ENCODE data around the gene LTBP2.

The LTBP2 gene
- total RNA-seq: 1.3 to 2.5 reads per million in 2 donors

DNA sequence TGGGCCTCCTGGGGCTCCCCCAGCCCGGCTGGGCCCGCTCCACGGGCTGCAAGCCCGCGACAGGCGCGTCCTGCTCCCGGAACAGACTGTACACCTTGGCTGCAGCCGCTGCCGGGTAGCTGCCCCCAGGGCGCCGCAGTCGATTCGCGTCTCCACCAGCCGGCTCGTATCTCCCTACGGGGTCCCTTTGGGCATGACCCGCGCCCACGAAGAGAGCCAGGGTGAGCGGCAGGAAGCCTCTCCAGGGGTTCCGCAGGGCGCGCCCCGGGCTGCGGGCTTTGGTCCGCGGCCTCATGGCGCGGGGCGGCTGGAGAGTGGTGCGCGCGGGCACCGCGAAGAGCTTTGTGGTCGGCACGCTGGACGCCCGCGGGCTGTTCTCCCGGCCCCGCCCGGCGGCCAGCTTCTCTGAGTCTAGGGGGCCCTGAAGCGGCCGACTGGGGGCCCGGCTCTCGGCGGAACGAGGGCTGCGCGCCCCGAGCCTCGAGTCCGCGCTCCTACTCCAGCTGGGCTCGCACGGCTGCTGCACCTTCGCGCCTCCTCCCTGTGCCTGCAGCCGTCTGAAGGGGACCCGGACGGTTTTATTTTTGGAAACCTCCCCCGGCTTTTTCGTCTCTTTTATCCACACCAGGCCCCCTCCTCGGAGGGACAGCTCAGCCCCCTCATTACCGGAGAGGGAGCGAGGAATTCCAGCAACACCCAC lies at the start of gene LTBP2:
LTBP2 (minus strand) TSS at position 588 of the 700 bp plus-strand sequence; CDS start at position 295, 293 bp downstream.
- no peak for DNase-seq

DNA sequence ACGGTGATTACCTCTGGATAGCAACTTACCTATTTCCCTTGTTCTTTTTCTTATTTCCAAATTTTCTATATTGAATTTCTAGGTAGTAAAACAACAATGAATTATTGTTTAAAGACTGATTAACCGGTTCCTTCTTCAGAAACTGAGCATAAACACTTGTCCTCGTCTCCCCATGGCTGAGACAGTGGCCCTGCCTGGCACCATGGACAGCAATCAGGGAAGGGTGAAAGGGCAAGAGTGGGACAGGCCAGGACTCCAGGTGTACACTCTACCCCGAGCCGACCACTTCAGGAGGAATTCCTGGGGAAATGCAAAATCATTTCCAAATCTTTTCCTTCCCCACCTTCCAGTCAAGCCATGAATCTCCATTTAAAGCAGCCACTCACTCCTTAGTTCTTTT lies 48.8 kb upstream of the LTBP2 start:
- DNase-seq: no peak

DNA sequence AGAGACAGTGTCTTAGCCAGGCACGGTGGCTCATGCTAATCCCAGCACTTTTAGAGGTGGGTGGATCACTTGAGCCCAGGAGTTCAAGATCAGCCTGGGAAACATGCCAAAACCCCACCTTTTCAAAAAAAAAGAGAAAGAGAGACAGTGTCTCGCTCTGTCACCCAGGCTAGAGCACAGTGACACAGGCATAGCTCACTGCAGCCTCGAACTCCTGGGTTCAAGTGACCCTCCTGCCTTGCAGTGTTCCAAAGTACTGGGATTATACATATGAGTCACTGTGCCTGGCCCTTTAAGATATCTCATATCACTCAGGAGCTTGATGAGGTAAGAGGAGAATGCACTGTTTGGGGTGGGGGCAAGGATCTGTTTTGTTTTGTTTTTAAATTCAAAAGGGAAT lies 48.1 kb upstream of the LTBP2 start:
- DNase-seq: no peak

DNA sequence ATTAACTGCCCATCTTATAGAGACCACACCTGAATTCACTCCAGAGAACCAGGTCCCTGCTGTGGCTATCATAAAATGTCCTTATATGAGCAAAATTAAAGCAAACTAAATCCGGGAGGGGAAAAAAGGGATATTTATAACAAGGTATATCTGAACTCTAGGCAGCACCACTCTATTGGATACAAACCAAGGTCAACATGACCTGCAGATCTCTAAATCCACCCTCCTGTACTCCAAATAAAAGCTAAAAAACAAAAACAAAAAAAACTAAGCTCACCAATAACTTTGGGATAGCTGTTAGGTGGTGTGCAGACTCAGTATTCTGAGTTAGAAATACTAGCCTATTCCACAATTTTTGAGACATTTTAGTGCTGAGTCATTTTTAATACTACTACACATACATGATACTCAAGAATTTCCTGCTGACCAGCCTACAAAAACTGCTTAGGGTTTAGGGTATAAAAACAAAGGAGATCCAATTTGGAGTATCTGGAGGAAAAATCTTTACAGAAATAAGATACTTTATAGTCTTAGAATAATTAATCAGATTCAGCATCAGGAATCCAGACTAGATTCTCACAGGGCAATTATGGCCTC lies 46.6 kb upstream of the LTBP2 start:
- no peak for DNase-seq

DNA sequence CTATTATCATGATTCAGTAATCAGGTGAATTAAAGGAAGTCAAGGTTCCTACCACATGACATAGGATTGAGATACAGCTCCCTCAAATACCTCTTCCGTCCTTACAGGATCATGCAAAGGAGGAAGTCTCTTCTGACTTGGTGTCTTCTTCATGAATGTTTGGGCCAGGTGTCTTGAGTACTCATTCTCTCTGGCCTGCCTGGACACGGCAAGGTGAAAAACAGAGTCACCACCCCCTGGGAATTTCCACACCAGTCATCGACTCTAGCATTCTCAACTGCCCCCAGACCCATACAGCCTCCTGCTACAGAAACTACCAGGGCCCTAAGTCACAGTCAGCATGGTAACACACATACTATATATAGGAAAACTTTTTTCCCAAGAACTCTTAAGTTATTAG lies 44.9 kb upstream of the LTBP2 start:
- DNase-seq: no peak

DNA sequence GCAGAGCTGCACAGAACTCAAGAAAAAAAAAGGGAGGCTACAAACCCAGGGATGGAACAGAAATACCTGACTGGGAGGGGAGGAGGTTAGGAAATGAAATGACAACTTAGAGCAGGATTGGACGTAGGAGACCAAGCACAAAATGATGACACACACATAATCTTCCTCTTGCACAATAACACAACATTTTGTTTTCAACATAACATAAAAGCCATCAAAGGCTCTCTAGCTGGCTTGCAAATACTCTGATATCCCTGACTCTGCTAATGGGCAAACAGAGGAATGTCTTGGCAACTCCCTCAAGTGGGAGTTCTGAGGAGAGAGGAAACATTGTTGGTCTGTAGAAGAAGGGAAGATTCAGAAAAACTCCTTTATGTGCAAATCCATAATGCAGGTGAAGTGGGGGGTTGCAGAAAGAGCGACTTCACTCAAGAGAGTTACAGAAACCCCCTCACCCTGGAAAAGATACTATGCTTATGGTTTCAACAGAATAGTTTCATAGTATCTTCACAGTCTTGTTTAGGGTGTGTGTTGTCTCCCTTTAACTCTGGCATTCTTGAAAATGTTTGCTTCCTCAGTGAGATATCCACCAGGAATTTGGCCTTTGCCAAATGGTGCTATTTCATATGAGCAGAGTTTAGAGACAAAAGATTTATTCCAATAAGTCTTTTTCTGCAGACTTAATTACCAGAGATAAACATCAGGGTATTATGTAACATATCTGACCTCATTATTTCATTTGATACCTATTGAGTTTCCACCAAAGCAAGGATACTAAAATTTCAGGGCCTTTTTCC lies 43.8 kb upstream of the LTBP2 start:
- no peak for DNase-seq

DNA sequence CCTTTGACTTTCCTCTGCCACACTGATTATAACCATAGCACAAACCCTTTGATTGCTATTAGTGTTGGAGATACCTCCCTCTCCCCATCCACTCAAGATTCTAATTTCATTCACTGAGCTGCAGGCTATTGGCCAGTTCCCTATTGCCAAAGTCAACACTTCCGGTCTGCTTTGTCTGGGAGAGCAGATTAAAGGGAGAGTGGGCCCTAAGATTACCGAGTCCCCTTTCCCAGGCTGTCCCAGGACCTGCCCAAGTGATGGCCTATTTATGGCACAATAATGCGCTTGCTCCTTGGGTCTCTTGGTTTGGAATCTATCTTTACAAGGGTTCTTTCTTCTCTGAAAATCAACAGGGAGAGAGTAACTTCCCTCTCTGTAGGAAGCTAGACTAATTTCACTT lies 42.9 kb upstream of the LTBP2 start:
- DNase-seq: no peak

DNA sequence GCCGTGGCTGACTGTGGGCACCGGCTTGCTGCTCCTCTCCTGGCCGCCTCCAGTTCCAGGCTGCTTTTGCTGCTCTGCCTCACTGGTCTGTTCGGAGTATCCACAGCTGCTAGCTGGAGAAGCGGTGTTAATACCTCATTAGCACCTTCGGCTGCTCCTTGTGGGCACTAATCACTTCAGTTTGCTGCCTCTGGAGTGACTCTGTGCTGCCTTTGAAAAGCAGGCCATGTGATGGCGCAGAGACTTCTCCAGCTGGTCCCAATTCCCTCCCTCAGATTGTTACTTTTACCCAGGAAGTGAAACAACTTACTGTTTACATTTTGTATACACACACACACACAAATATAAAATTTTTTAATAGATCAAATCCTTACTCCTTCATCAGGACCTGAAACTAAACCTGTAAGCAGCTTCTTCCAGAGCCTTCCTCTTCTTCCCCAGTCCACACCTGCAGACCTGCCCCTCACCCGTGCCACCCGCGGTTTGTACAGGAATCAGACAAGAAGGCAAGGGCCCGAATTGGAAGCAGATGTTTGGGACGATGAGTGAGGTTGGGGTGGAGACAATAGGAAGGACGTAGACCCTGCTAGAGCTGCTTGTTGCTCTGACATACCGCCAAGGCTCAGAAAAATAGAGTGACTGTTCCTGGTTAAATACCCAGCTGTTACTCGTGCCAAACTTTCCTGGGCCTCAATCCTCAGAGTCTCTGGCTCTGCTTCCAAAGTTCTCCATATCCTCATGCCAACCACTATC lies 41.5 kb upstream of the LTBP2 start:
- no peak for DNase-seq

DNA sequence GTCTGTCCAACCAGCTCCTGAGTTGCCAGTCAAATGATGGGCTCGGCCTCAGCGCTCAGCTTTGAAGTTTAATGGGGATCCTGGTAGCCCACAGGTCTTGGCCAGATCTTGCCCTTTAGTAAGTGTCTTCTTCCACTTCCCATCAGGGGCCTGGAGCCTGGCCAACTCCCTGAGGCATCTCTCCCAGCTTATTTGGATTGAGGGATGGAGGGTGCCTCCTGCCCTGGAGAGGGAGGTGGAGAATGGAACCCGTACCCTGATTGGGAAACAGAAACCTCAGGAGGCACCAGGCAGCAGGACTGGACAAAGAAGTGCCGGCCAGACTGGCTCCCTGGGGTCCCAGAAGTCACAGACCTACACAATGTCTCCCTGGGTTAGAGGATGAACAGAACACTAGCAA lies 40.5 kb upstream of the LTBP2 start:
- no peak for DNase-seq

DNA sequence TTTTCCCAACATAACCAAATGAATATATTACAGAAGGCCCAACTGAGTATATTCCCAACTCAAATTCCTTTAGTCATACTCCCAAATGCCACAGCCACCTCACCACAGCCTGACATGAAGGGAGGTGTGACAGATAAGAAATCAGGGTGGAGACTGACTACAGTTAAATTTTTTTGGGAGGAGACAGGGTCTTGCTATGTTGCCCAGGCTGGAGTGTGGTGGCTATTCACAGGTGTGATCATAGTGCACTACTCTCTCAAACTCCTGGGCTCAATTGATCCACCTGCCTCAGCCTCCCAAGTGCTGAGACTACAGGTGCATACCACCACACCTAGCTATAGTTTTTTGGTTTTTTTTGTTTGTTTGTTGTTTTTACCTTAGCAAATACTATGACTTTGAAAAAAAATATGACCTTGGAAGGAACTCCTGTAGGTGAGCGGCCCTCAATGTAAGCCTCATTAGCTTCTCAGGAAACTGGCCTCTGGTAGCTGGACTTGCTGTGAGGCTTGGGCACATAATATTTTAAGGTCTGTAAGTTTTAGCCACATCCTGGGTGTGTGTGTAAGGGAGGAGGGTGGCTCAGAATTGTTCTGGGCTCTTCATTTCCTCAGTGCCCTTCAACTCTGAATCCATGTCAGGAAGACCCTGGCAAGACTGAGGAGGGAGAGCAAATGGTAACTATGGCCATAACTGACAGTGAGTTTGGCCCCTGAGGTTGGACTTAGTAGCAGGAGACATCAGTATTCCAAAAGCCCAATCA lies 39.1 kb upstream of the LTBP2 start:
- DNase-seq: no peak

DNA sequence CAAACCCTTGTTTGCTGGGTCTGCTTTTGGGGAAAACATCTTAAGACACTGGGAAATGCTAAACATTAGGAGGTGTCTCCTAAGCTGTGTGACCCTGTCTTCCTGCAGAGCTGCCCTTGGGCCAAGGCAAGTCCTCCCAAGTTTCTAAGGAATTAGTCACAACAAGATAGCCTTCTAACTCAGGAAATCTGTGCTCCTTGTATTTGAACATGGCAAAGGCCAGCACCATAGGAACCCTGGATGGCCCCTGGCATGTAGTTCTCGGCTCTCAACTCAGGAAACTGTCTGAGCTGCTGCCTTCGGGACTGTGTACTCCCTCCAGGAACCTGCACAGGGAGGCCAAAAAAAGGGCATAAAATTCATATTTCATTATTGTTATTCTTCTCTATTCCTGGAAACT lies 37.6 kb upstream of the LTBP2 start:
- DNase-seq: no peak

DNA sequence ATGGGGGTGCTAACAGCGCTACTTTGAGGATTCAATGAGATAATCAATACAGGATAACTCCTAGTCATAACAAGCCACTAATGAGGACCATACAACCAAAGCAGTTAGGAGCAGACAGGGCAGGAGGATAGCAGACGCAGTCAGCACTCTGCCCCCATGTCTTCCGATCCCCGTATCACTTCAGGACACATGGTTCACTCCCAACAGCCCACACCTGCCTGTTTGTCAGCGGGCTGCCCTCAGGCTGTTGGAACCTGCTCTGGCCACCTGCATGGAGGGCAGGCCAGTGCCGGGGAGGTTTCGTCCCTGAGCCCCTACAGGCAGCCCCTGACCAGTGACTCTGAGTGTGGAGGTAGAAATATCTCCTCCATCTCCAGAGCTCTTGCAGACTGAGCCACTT lies 37.1 kb upstream of the LTBP2 start:
- DNase-seq: no peak

DNA sequence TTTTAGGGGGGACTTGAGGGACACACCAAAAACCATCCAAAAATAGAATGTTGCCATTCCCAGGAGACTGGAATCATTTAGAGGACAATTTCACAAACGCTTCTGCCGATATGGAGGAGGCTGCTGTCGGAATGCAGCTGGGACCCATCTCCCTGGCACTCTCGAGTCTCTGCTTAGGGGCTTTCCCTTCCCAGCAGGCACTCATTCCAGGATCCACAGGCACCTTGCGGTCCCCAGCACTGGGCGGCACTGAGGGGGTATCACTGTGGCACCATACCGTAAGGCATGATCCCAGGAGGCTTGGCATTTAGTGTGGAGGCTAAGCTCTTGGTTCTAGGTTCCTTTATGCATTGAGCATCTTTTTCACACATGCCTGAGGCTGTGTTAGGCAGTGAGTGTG lies 36.6 kb upstream of the LTBP2 start:
- DNase-seq: no peak

DNA sequence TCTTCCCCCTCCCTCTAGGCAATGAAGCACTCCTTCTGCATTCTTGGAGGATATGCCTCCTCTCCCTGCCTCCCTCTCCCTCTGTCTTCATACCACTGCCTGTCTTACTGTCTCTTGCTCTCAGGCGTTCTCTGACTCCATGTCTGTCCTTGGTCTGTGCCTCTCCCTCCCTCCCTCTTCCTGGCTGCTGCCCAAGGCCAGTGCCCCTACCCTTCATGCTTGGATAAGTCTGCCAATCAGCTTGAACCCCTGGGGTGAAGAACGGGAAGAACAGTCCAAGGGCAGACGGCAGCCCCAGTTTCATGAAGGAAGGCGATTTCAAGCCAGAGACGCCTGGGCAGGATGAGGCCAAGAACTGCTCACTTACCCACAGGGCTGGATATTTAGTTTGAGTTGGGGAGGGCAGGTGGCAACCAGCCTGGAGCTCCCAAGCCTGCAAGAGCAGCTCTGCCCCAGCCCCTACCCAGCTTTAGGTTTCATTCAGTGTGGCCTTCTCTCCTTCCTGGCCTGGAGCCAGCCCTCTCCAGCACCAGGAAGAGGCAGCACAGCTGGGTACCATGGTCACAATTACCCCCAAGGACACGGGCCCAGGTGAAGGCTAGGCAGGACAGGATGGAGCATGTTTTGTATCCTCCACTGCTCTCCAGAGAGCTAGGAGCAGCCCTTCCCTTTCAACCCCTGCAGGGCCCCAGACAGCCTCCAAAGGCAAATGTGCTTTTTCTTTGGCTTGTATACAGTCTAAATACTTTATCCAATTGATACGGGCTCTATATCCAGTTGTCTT lies 35.8 kb upstream of the LTBP2 start:
- no peak for DNase-seq

DNA sequence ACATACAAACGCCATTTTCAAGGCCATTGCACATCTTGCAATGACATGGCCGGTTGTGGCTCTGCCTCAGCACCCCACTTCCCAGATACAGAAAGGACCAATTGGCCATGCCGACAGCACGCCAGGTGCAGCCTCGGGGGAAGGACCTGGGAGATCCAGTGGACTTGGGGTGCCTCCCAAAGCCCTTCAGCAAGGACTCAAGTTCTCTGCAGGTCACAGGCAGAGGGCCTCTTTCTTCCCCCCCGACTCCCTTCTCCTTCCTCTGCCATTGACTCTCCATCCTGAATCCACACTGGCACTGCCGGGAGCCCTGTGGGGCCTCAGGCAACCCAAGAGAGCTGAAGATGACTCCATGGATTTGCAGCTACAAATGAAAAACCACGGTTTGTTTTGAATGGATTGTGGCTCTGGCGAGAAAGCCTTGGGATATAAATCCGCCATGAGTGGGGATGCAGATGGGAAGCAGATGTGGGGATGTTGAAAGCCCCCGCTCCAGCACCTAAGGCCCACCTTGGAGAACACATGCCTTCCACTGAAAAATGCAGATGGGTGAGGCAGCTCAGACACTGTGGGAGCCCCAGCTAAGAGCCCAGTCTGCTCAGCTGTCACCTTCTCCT lies 35.1 kb upstream of the LTBP2 start:
- no peak for DNase-seq

DNA sequence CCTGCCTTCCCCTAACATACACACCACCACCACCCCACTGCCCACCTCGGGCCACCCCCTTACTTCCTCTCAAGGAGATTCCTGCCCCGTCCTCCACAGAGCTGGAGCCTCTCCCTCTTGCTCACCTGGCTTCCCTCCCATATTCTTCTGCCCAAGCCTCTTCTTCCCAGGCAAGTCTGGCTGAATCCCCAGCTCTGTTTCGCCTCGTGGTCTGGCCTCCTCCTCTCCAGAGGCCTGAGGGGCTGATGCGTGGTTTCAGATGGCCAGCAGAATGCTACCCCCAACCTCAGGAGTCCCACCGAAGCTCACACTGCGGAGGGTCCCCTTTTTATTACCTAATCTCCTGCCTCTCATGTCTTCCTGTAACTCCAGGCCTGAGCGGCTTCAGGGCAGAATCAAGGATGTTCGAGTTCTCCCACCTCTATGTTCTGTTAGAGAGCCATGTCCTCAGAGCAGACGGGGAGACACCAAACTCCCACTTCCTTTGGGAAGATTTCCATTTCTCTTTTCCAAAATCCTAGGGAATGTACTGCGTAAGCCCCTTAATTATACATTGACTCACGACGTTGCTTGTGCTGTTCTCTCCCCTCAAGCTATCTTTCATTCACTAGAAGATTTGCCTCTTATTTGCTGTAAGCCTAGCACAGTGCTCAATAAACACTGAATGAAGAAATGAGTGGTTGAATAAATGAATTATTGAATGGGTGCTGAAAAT lies 33.9 kb upstream of the LTBP2 start:
- DNase-seq: no peak

DNA sequence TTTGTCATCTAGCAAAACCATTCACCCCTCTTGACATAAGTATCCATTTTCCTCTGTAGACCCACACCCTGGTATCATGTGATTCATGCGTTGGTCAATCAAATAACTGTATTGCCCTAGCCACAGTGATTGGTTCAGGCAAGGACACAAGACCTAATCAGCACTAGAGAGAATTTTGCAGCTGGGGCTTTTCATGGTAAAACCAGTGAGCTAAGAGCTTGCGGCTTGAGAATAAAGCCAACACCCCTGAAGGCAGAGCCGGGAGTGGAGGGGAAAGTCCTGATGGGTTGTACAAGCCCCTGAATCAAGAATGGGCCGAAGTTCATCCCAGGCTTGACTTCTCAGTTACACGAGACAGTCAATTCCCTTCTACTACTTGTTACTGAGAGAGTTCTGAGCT lies 33.2 kb upstream of the LTBP2 start:
- DNase-seq: no peak

DNA sequence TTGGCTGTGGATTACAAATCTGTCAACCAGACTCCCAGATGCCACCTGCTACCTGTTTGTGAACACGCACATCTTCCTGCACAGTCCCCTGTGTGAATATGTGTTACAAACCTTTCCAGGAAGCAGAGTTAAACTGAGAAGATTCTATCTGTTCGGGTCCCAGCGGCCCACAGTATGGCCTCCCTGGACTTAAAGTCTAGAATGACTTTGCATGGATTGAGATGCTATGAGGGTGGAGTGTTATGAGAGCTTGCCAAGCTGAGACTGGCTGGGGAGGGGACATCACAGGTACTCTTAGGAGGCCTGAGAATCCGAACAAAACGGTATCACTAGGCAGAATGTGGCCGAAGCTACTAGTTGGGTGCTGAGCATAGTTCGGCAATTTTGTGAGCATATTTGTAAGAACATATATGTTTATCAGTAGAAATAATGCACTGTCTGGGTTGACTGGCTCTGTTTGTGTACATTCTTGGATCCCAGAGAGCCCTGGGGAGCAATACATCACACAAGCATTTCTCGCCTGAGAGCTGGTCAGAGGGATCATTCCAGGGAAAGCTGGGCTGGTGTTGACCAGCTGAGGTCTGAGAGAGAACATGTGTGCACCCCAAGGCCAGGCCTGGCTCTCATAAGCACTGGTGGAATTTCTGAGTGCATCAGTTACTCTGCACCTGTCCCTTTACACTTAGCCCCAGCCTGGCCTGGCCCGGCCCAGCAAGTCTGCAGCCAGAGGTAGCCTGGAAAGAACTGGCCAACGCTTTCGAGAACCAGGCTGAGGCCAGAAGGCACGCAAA lies 29.8 kb upstream of the LTBP2 start:
- no peak for DNase-seq

DNA sequence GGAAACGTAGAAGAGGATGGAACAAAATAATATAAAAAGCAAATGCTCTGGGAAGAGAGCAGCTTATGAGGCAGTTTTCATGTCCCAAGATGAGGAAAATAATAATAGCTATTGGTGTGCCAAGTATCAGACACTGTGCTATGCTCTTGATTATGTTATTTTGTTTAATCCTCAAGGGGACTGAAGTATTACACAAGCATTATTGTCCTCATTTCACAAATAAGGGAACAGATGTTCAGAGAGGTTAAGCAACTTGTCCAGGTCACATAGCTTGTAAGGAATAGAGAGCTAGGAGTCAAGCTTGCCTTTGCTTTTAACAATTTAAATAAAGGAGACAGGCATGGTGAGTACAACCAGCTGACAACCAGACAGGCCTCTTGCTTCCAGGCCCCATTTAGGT lies 26.9 kb upstream of the LTBP2 start:
- no peak for DNase-seq

DNA sequence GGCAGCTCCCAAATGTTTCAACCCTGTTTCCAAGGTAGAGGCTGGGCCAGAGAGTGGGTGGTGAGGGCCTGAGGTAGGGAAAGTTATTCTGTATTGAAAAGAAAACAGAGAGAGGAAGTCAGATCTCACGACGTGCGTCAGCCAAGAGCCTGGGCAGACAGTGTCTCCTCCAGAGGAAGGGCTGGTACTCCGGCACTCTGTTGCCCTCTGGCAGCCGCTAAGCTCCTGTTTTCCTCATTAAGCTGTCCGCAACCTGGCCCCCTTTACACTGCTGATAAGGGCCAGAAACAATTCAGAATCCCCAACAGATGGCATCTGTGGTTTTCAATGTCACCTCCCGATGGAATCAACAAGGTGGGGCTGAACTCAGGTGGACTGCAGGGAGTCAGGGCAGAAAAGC lies 26.0 kb upstream of the LTBP2 start:
- DNase-seq: no peak
